Breast epithelium (tissue), 4 donors: ENCODE results near the gene AMPH. TPM values are rescaled to one million over a fixed set of nuclear protein-coding genes. Genes with fewer than 3 reads are reported as not detected.

Experiments used
- DNase-seq, 2 donors: peaks; one replicate each; pipeline ENCODE4 v3.0.0-alpha.2; 2019; ENCODE audit warnings: low spot score in 2 of 2
- H3K27ac ChIP-seq, 2 donors: fragments of 200-600 bp; sonication (generic) in 1 of 2; one replicate each; pipeline ENCODE4 v1.5.1; 2016 to 2019; ENCODE audit warnings: mild to moderate bottlenecking in 1 of 2
- H3K27me3 ChIP-seq, 2 donors: fragments of 200-600 bp; sonication (generic) in 1 of 2; one replicate each; pipeline versions ENCODE4 v1.5.1 to v1.6.0; 2017 to 2019; ENCODE audit warnings: control low read depth in 1 of 2, mild to moderate bottlenecking in 1 of 2
- H3K36me3 ChIP-seq: fragments of 200-600 bp; one replicate; pipeline ENCODE4 v1.5.1; 2019
- H3K4me1 ChIP-seq, 2 donors: fragments of 200-600 bp; sonication (generic); one replicate each; pipeline ENCODE4 v1.5.1; 2016 to 2019; ENCODE audit warnings: control low read depth in 1 of 2
- H3K4me3 ChIP-seq, 3 donors: fragments of 200-600 bp; sonication (generic); 1 replicate in 2 of 3; 2 replicates in 1 of 3; pipeline ENCODE4 v1.5.1; 2016 to 2019; ENCODE audit warnings: mild to moderate bottlenecking in 3 of 3, moderate library complexity in 2 of 3
- H3K9me3 ChIP-seq, 2 donors: fragments of 200-600 bp; sonication (generic) in 1 of 2; one replicate each; pipeline ENCODE4 v1.5.1; 2016 to 2019; ENCODE audit warnings: control low read depth in 1 of 2
- CTCF ChIP-seq, 3 donors: fragments of 450-650 bp; IDR thresholded peaks; one replicate each; pipeline ENCODE4 v1.5.1; 2016 to 2017; ENCODE audit warnings: antibody characterized with exemption in 3 of 3, mild to moderate bottlenecking in 3 of 3, moderate library complexity in 3 of 3
- POLR2A ChIP-seq: fragments of 450-650 bp; IDR thresholded peaks from one replicate; pipeline ENCODE4 v1.6.1; 2016; ENCODE audit warnings: antibody characterized with exemption, mild to moderate bottlenecking, moderate library complexity
- POLR2AphosphoS5 ChIP-seq, 3 donors: sonication (generic); formaldehyde crosslinking; IDR thresholded peaks; one replicate each; pipeline ENCODE4 v1.6.1; 2017; ENCODE audit warnings: antibody characterized with exemption in 3 of 3
- intact Hi-C: fragments of 100-400 bp; cut with DNase I; formaldehyde crosslinking; loops from one replicate; pipeline ENCODE4 v1.15.1; 2023; ENCODE audit warnings: low total_unique reads
- total RNA-seq, 3 donors: library from RNA; depleted of rRNA; stranded (reverse); fragments of >200 nt; gene quantifications; one replicate each; pipeline ENCODE4 v1.1.0, GENCODE V29; 2016

AMPH gene
- total RNA-seq, 3 donors from 2014 or later = 5.0 to 31.0 (median 15.1) TPM

GRCh38 chr7:38374507-38374906 is 256.7 kb downstream of the AMPH start:
- intact Hi-C loops = no loop called here
- no peaks in the 10 kb centered on the region for H3K4me1 ChIP-seq
- H3K4me3 ChIP-seq = no peak overlapping the region
- no peak for DNase-seq
- no peak overlapping the region for H3K27ac ChIP-seq
- no peaks in the 10 kb centered on the region for H3K36me3 ChIP-seq
- peak in 1 of 3 donors; percentile 37 for TF ChIP-seq CTCF (IDR thresholded peaks at IDR 0.05)
- no peak for TF ChIP-seq POLR2A
- H3K9me3 ChIP-seq = no peaks in the 10 kb centered on the region
- H3K27me3 ChIP-seq = no peaks in the 10 kb centered on the region

- TF ChIP-seq CTCF (IDR thresholded peaks at IDR 0.05) (no peak), POLR2AphosphoS5 (IDR thresholded peaks at IDR 0.05) (no peak), POLR2A (no peak)
- Histone ChIP-seq H3K36me3 (no peaks in the 10 kb centered on the region), H3K27ac (no peak overlapping the region), H3K4me3 (no peak overlapping the region), H3K27me3 (no peaks in the 10 kb centered on the region), H3K9me3 (no peaks in the 10 kb centered on the region), H3K4me1 (no peaks in the 10 kb centered on the region)
- no peak for DNase-seq
- intact Hi-C loops = no loop called here
Observed at GRCh38 chr7:38373155-38373554, 258.0 kb downstream of the AMPH start.

- no peak for DNase-seq
- intact Hi-C loops = no loop called here
- H3K4me1 ChIP-seq = no peaks in the 10 kb centered on the region
- no peak overlapping the region for H3K4me3 ChIP-seq
- no peak for TF ChIP-seq CTCF (IDR thresholded peaks at IDR 0.05)
- no peaks in the 10 kb centered on the region for H3K9me3 ChIP-seq
- no peak overlapping the region for H3K27ac ChIP-seq
- H3K36me3 ChIP-seq = no peaks in the 10 kb centered on the region
- H3K27me3 ChIP-seq = no peaks in the 10 kb centered on the region
Observed at GRCh38 chr7:38372290-38372689, 258.9 kb downstream of the AMPH start.

- H3K27ac ChIP-seq = no peak overlapping the region
- no peaks in the 10 kb centered on the region for H3K9me3 ChIP-seq
- no peaks in the 10 kb centered on the region for H3K4me1 ChIP-seq
- H3K27me3 ChIP-seq = no peaks in the 10 kb centered on the region
- intact Hi-C loops = loop anchor here (1.0 to 5.0 kb wide), 2 partner anchors 8 to 873 kb away; no protein-coding TSS in a partner anchor
- peak; percentile 57 to 81 for DNase-seq
- peak in 2 of 3 donors; percentile 45 to 69 for TF ChIP-seq CTCF (IDR thresholded peaks at IDR 0.05)
- TF ChIP-seq POLR2A = no peak
- TF ChIP-seq POLR2AphosphoS5 (IDR thresholded peaks at IDR 0.05) = no peak
- no peaks in the 10 kb centered on the region for H3K36me3 ChIP-seq
- peak overlapping the region in 1 of 3 donors; percentile 50 for H3K4me3 ChIP-seq
Observed at GRCh38 chr7:38369816-38370493, 261.2 kb downstream of the AMPH start.

- Histone ChIP-seq H3K27me3 (no peaks in the 10 kb centered on the region), H3K9me3 (no peaks in the 10 kb centered on the region), H3K4me3 (no peak overlapping the region), H3K27ac (peak overlapping the region in 1 of 2 donors; percentile 19), H3K36me3 (no peaks in the 10 kb centered on the region), H3K4me1 (no peaks in the 10 kb centered on the region)
- TF ChIP-seq POLR2A (no peak), POLR2AphosphoS5 (IDR thresholded peaks at IDR 0.05) (no peak), CTCF (IDR thresholded peaks at IDR 0.05) (peak in 1 of 3 donors; percentile 33)
- intact Hi-C loops = loop anchor here (5.0 kb wide), 1 partner anchor 871 kb away; no protein-coding TSS in a partner anchor
- peak in 1 of 2 donors; percentile 55 for DNase-seq
Observed at GRCh38 chr7:38368191-38368605, 263.0 kb downstream of the AMPH start.
